Thyroid gland (tissue), 4 donors: Measurements from ENCODE around the gene ASPN.

Experiments used
- POLR2A ChIP-seq, 2 donors: fragments of 450-650 bp; IDR thresholded peaks; one replicate each; pipeline ENCODE4 v1.6.1; 2017; ENCODE audit warnings: antibody characterized with exemption in 2 of 2, mild to moderate bottlenecking in 2 of 2, moderate library complexity in 1 of 2
- TF ChIP-seq, protein P1 (sequence below), 6 experiments: fragments of 200-600 bp in 3 of 6; fragments of 450-650 bp in 3 of 6; sonication (generic) in 3 of 6; IDR thresholded peaks; one replicate each; pipeline ENCODE4 v1.5.1; 2016 to 2019; ENCODE audit warnings: antibody characterized with exemption in 6 of 6, mild to moderate bottlenecking in 2 of 6, inconsistent platforms in 1 of 6, moderate library complexity in 1 of 6

DNA sequence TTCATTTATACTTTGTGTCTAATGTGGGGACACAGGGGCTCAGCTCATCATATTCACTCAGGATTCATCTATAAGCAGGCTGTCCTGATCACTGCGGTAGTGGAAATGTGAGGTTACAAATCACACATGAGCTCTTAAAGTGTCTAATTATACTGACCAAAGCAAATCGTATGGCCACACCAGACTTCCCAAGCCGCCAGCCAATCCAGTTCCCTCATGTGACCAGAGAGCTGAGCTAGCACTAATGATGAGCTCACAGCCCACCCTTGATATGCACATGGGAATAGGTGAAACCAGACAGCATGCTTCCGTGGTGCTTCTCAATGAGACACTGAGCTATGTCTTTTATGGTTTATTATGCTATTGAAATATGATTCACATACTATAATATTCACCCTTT, 35.9 kb upstream of the ASPN start:
- TF ChIP-seq, protein P1, sequence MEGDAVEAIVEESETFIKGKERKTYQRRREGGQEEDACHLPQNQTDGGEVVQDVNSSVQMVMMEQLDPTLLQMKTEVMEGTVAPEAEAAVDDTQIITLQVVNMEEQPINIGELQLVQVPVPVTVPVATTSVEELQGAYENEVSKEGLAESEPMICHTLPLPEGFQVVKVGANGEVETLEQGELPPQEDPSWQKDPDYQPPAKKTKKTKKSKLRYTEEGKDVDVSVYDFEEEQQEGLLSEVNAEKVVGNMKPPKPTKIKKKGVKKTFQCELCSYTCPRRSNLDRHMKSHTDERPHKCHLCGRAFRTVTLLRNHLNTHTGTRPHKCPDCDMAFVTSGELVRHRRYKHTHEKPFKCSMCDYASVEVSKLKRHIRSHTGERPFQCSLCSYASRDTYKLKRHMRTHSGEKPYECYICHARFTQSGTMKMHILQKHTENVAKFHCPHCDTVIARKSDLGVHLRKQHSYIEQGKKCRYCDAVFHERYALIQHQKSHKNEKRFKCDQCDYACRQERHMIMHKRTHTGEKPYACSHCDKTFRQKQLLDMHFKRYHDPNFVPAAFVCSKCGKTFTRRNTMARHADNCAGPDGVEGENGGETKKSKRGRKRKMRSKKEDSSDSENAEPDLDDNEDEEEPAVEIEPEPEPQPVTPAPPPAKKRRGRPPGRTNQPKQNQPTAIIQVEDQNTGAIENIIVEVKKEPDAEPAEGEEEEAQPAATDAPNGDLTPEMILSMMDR (IDR thresholded peaks at IDR 0.05) = no peak
- no peak for TF ChIP-seq POLR2A (IDR thresholded peaks at IDR 0.05)
